ENCODE measurements around the gene KLHL34.

KLHL34 gene

GRCh38 chrX:21655901-21656586 is 2.1 kb downstream of the KLHL34 start:
- no peak for DNase-seq (ENCODE audit: low spot score)

DNA sequence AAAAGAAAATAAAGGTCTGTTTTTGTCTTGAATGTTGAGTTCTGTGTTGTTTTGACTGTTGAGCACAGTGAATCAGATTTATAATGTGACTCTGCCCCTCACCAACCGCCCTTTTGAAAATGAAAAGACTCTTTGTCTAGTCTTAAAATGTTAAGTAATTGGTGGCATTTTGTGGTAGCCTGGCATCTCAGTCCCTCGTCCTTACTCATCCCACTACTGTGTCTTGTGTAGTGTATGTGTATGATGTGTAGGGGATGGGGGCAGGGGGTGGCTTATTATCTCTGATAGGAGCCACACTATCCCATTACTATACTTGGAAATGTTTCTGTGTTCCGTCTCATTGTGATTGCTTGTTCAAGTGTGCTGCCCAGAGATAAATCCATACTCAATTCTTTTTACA is 12.2 kb downstream of the KLHL34 start:
- no peak for DNase-seq (ENCODE audit: low spot score)

GRCh38 chrX:21645431-21645830 is 12.7 kb downstream of the KLHL34 start:
- DNase-seq (ENCODE audit: low spot score) = no peak

DNA sequence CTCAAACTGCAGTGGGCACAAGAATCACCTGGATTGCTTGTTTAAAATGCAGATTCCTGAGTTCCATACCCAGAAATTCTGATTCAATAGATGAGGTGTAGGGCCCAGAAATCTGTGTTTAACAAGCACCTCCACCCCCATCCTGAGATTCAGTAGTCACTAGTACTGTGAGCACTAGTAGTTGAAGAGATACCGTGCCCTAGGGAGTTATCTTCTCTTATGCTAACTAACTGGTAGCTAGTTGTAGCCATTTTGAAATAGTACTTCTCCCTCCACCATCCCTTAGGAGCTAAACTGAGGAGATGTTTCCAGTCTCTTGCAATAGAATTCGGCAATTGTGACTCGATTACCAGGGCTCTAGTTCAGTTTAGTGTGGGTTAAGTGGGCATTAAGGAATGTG is 18.4 kb downstream of the KLHL34 start:
- no peak for DNase-seq (ENCODE audit: low spot score)

DNA sequence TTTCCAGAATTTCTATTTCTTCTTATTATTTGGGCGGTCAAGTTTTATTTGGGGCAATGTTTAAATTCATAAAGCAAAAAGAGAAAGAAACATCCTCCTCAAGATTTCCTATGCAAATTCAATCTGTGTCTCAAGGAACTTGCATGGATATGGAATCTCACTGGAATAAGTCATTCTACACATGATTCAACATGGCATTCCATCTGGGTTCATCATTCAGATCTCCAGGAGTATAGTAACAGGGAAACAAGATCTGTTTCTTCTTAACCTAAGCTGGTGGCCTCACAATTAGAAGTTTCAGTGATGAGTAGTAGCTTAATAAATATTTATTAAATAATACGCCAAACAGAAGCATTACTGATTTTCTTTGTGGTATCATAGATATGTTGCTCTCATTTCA is 19.8 kb downstream of the KLHL34 start:
- no peak for DNase-seq (ENCODE audit: low spot score)

- no peak for DNase-seq (ENCODE audit: low spot score)
Observed at GRCh38 chrX:21632027-21632426, 26.1 kb downstream of the KLHL34 start.

GRCh38 chrX:21623778-21624501 is 34.2 kb downstream of the KLHL34 start:
- DNase-seq (ENCODE audit: low spot score) = no peak

GRCh38 chrX:21620234-21620633 is 37.9 kb downstream of the KLHL34 start:
- no peak for DNase-seq (ENCODE audit: low spot score)

- DNase-seq (ENCODE audit: low spot score) = no peak
Observed at GRCh38 chrX:21616386-21616785, 41.7 kb downstream of the KLHL34 start.

DNA sequence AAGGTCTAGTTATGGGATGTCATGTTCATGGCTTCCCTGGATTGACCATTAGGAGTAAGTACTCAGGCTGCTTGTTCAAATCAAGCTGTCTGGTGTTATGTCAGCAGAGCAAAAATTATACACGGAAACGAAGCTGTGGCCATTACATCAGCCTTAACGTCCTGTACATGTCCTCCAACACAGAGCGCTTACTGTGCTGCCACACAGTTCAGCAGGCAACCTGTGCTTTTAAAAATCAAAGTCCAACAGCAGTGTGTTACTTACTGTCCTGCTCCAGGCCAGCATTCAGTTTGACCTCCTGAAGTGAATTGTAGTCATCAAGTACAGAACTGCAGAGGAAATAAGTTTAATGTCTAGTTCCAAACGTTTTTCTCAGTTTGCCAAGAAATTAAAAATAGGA is 46.0 kb downstream of the KLHL34 start:
- DNase-seq (ENCODE audit: low spot score) = no peak

GRCh38 chrX:21610168-21610567 is 48.0 kb downstream of the KLHL34 start:
- no peak for DNase-seq (ENCODE audit: low spot score)

- no peak for DNase-seq (ENCODE audit: low spot score)
Observed at GRCh38 chrX:21606002-21606401, 52.1 kb downstream of the KLHL34 start.
